ENCODE data around the gene AKR1D1.

The AKR1D1 gene

GRCh38 chr7:138067774-138068173 lies 8.5 kb upstream of the AKR1D1 start:
- Histone ChIP-seq H3K4me2 (ENCODE audit: insufficient read depth, low read length, poor library complexity, severe bottlenecking) (no peak overlapping the region), H4K91ac (ENCODE audit: low read depth, low read length, poor library complexity) (no peak overlapping the region), H3K27me3 (ENCODE audit: control insufficient read depth in 3 of 3, insufficient read depth in 3 of 3, low read depth in 1 of 3, low read length in 3 of 3) (no peaks in the 10 kb centered on the region), H3K14ac (ENCODE audit: low read length) (no peak overlapping the region), H2AFZ (ENCODE audit: low read length) (no peak overlapping the region), H4K8ac (ENCODE audit: low read depth, low read length) (no peak overlapping the region), H3K27ac (replicated peaks; ENCODE audit: low read length) (no peak overlapping the region), H3K23ac (ENCODE audit: low read depth, low read length, poor library complexity) (no peak overlapping the region), H3K4me3 (ENCODE audit: low read length in 2 of 2) (no peak overlapping the region), H3K4me1 (ENCODE audit: control insufficient read depth in 2 of 2, insufficient read depth in 1 of 2, low read depth in 1 of 2, low read length in 2 of 2) (peaks cover 0 to 4% of the 10 kb centered on the region in 2 donors), H2BK5ac (ENCODE audit: low read length) (no peak overlapping the region), H2BK15ac (ENCODE audit: low read length) (no peak overlapping the region), H3K79me1 (ENCODE audit: low read depth, low read length) (no peaks in the 10 kb centered on the region), H3K4ac (ENCODE audit: low read length) (no peak overlapping the region), H3K18ac (ENCODE audit: low read length) (no peak overlapping the region), H2BK120ac (ENCODE audit: low read depth, low read length) (no peak overlapping the region), H2BK12ac (ENCODE audit: low read length) (no peak overlapping the region), H3K9ac (ENCODE audit: low read depth, low read length, poor library complexity) (no peak overlapping the region), H2AK5ac (ENCODE audit: low read depth, low read length) (no peak overlapping the region), H3K36me3 (replicated peaks in 1 of 2; ENCODE audit: control insufficient read depth in 2 of 2, insufficient read depth in 2 of 2, low read length in 2 of 2) (no peaks in the 10 kb centered on the region), H3K9me3 (replicated peaks in 1 of 2; ENCODE audit: control insufficient read depth in 2 of 2, insufficient read depth in 1 of 2, low read depth in 1 of 2, low read length in 2 of 2) (no peaks in the 10 kb centered on the region)
- DNase-seq (ENCODE audit: low spot score) = no peak
- no CpG with 5 or more reads among the region's 3 CpGs for WGBS, 2 donors (ENCODE audit: extremely low coverage in 2 of 2, insufficient read length in 2 of 2, insufficient replicate concordance in 1 of 2)

GRCh38 chr7:138070908-138071307 lies 5.4 kb upstream of the AKR1D1 start:
- no peak overlapping the region for H3K23ac ChIP-seq (ENCODE audit: low read depth, low read length, poor library complexity)
- H2AFZ ChIP-seq (ENCODE audit: low read length) = no peak overlapping the region
- H3K4me1 ChIP-seq (ENCODE audit: control insufficient read depth in 2 of 2, insufficient read depth in 1 of 2, low read depth in 1 of 2, low read length in 2 of 2) = no peaks in the 10 kb centered on the region
- no peak overlapping the region for H3K27ac ChIP-seq (replicated peaks; ENCODE audit: low read length)
- H3K36me3 ChIP-seq (replicated peaks in 1 of 2; ENCODE audit: control insufficient read depth in 2 of 2, insufficient read depth in 2 of 2, low read length in 2 of 2) = no peaks in the 10 kb centered on the region
- no peak overlapping the region for H4K8ac ChIP-seq (ENCODE audit: low read depth, low read length)
- H3K9me3 ChIP-seq (replicated peaks in 1 of 2; ENCODE audit: control insufficient read depth in 2 of 2, insufficient read depth in 1 of 2, low read depth in 1 of 2, low read length in 2 of 2) = peaks cover 0 to 7% of the 10 kb centered on the region in 2 donors
- H2BK5ac ChIP-seq (ENCODE audit: low read length) = no peak overlapping the region
- no peak overlapping the region for H3K4me2 ChIP-seq (ENCODE audit: insufficient read depth, low read length, poor library complexity, severe bottlenecking)
- DNase-seq (ENCODE audit: low spot score) = no peak
- no peak overlapping the region for H2BK120ac ChIP-seq (ENCODE audit: low read depth, low read length)
- no peaks in the 10 kb centered on the region for H3K79me1 ChIP-seq (ENCODE audit: low read depth, low read length)
- no CpG with 5 or more reads among the region's 2 CpGs for WGBS, 2 donors (ENCODE audit: extremely low coverage in 2 of 2, insufficient read length in 2 of 2, insufficient replicate concordance in 1 of 2)
- no peak overlapping the region for H2BK12ac ChIP-seq (ENCODE audit: low read length)
- H3K4ac ChIP-seq (ENCODE audit: low read length) = no peak overlapping the region
- H4K91ac ChIP-seq (ENCODE audit: low read depth, low read length, poor library complexity) = no peak overlapping the region
- no peak overlapping the region for H3K4me3 ChIP-seq (ENCODE audit: low read length in 2 of 2)
- H3K9ac ChIP-seq (ENCODE audit: low read depth, low read length, poor library complexity) = no peak overlapping the region
- H3K14ac ChIP-seq (ENCODE audit: low read length) = no peak overlapping the region
- H2BK15ac ChIP-seq (ENCODE audit: low read length) = no peak overlapping the region
- H2AK5ac ChIP-seq (ENCODE audit: low read depth, low read length) = no peak overlapping the region
- no peak overlapping the region for H3K18ac ChIP-seq (ENCODE audit: low read length)
- no peaks in the 10 kb centered on the region for H3K27me3 ChIP-seq (ENCODE audit: control insufficient read depth in 3 of 3, insufficient read depth in 3 of 3, low read depth in 1 of 3, low read length in 3 of 3)

- Histone ChIP-seq H4K8ac (ENCODE audit: low read depth, low read length) (no peak overlapping the region), H2BK5ac (ENCODE audit: low read length) (no peak overlapping the region), H3K9me3 (replicated peaks in 1 of 2; ENCODE audit: control insufficient read depth in 2 of 2, insufficient read depth in 1 of 2, low read depth in 1 of 2, low read length in 2 of 2) (peaks cover 2 to 13% of the 10 kb centered on the region in 2 donors), H3K4me3 (ENCODE audit: low read length in 2 of 2) (no peak overlapping the region), H3K27ac (replicated peaks; ENCODE audit: low read length) (no peak overlapping the region), H3K18ac (ENCODE audit: low read length) (no peak overlapping the region), H3K4me1 (ENCODE audit: control insufficient read depth in 2 of 2, insufficient read depth in 1 of 2, low read depth in 1 of 2, low read length in 2 of 2) (no peaks in the 10 kb centered on the region), H4K91ac (ENCODE audit: low read depth, low read length, poor library complexity) (no peak overlapping the region), H2AK5ac (ENCODE audit: low read depth, low read length) (no peak overlapping the region), H3K4ac (ENCODE audit: low read length) (no peak overlapping the region), H3K9ac (ENCODE audit: low read depth, low read length, poor library complexity) (no peak overlapping the region), H3K4me2 (ENCODE audit: insufficient read depth, low read length, poor library complexity, severe bottlenecking) (no peak overlapping the region), H2BK15ac (ENCODE audit: low read length) (no peak overlapping the region), H2AFZ (ENCODE audit: low read length) (no peak overlapping the region), H3K79me1 (ENCODE audit: low read depth, low read length) (no peaks in the 10 kb centered on the region), H2BK120ac (ENCODE audit: low read depth, low read length) (no peak overlapping the region), H3K27me3 (ENCODE audit: control insufficient read depth in 3 of 3, insufficient read depth in 3 of 3, low read depth in 1 of 3, low read length in 3 of 3) (no peaks in the 10 kb centered on the region), H3K14ac (ENCODE audit: low read length) (no peak overlapping the region), H2BK12ac (ENCODE audit: low read length) (no peak overlapping the region), H3K23ac (ENCODE audit: low read depth, low read length, poor library complexity) (no peak overlapping the region), H3K36me3 (replicated peaks in 1 of 2; ENCODE audit: control insufficient read depth in 2 of 2, insufficient read depth in 2 of 2, low read length in 2 of 2) (no peaks in the 10 kb centered on the region)
- DNase-seq (ENCODE audit: low spot score) = no peak
- WGBS, 2 donors (ENCODE audit: extremely low coverage in 2 of 2, insufficient read length in 2 of 2, insufficient replicate concordance in 1 of 2) = no CpG with 5 or more reads among the region's 2 CpGs
Measured at GRCh38 chr7:138072726-138073125, 3.5 kb upstream of the AKR1D1 start.

GRCh38 chr7:138074121-138074520 lies 2.1 kb upstream of the AKR1D1 start:
- Histone ChIP-seq H2AFZ (ENCODE audit: low read length) (no peak overlapping the region), H3K4me1 (ENCODE audit: control insufficient read depth in 2 of 2, insufficient read depth in 1 of 2, low read depth in 1 of 2, low read length in 2 of 2) (no peaks in the 10 kb centered on the region), H3K23ac (ENCODE audit: low read depth, low read length, poor library complexity) (no peak overlapping the region), H2AK5ac (ENCODE audit: low read depth, low read length) (no peak overlapping the region), H3K4me3 (ENCODE audit: low read length in 2 of 2) (no peak overlapping the region), H3K9ac (ENCODE audit: low read depth, low read length, poor library complexity) (no peak overlapping the region), H3K18ac (ENCODE audit: low read length) (no peak overlapping the region), H3K27ac (replicated peaks; ENCODE audit: low read length) (no peak overlapping the region), H2BK15ac (ENCODE audit: low read length) (no peak overlapping the region), H3K27me3 (ENCODE audit: control insufficient read depth in 3 of 3, insufficient read depth in 3 of 3, low read depth in 1 of 3, low read length in 3 of 3) (no peaks in the 10 kb centered on the region), H3K4ac (ENCODE audit: low read length) (no peak overlapping the region), H4K8ac (ENCODE audit: low read depth, low read length) (no peak overlapping the region), H4K91ac (ENCODE audit: low read depth, low read length, poor library complexity) (no peak overlapping the region), H3K14ac (ENCODE audit: low read length) (no peak overlapping the region), H2BK5ac (ENCODE audit: low read length) (no peak overlapping the region), H3K9me3 (replicated peaks in 1 of 2; ENCODE audit: control insufficient read depth in 2 of 2, insufficient read depth in 1 of 2, low read depth in 1 of 2, low read length in 2 of 2) (peaks cover 2 to 13% of the 10 kb centered on the region in 2 donors), H2BK120ac (ENCODE audit: low read depth, low read length) (no peak overlapping the region), H3K79me1 (ENCODE audit: low read depth, low read length) (no peaks in the 10 kb centered on the region), H2BK12ac (ENCODE audit: low read length) (no peak overlapping the region), H3K4me2 (ENCODE audit: insufficient read depth, low read length, poor library complexity, severe bottlenecking) (no peak overlapping the region), H3K36me3 (replicated peaks in 1 of 2; ENCODE audit: control insufficient read depth in 2 of 2, insufficient read depth in 2 of 2, low read length in 2 of 2) (no peaks in the 10 kb centered on the region)
- DNase-seq (ENCODE audit: low spot score) = no peak
- WGBS, 2 donors (ENCODE audit: extremely low coverage in 2 of 2, insufficient read length in 2 of 2, insufficient replicate concordance in 1 of 2) = no CpG with 5 or more reads among the region's 2 CpGs
